ENCODE measurements around the gene SLC17A9.

GRCh38 chr20:62910777-62911497, 41.6 kb upstream of the SLC17A9 start:
- TF ChIP-seq POLR2A (IDR thresholded peaks at IDR 0.05) (no peak), CTCF (IDR thresholded peaks at IDR 0.05) (no peak)

Measured in heart left ventricle (tissue), 13 donors.